Measurements from ENCODE around the gene CLEC10A.

CLEC10A gene

GRCh38 chr17:7046127-7046724 lies 33.8 kb downstream of the CLEC10A start:
- DNase-seq (ENCODE audit: low read depth, low spot score) = no peak
- TF ChIP-seq CTCF (IDR thresholded peaks at IDR 0.05; ENCODE audit: low read depth, low read length) = no peak
- H3K4me3 ChIP-seq (ENCODE audit: low read depth, low read length) = no peak overlapping the region
- in situ Hi-C loops (cut with HindIII; ENCODE audit: low sequenced_read_pairs) = no loop called here

GRCh38 chr17:7045492-7046126 lies 34.4 kb downstream of the CLEC10A start:
- no peak overlapping the region for H3K4me3 ChIP-seq (ENCODE audit: low read depth, low read length)
- in situ Hi-C loops (cut with HindIII; ENCODE audit: low sequenced_read_pairs) = no loop called here
- DNase-seq (ENCODE audit: low read depth, low spot score) = peak; percentile 86
- TF ChIP-seq CTCF (IDR thresholded peaks at IDR 0.05; ENCODE audit: low read depth, low read length) = peak; percentile 75

- TF ChIP-seq CTCF (IDR thresholded peaks at IDR 0.05; ENCODE audit: low read depth, low read length) = no peak
- in situ Hi-C loops (cut with HindIII; ENCODE audit: low sequenced_read_pairs) = no loop called here
- peak; percentile 17 for DNase-seq (ENCODE audit: low read depth, low spot score)
- peak within 1 kb of the TSS; percentile 23 for H3K4me3 ChIP-seq (ENCODE audit: low read depth, low read length)
Measured at GRCh38 chr17:7043497-7044198, 36.4 kb downstream of the CLEC10A start, which contains the start of gene SLC16A11. TSS of gene SLC16A11 (minus strand) at chr17:7044092. CDS start at chr17:7043513, 579 bp downstream.

- in situ Hi-C loops (cut with HindIII; ENCODE audit: low sequenced_read_pairs) = no loop called here
- no peak for TF ChIP-seq CTCF (IDR thresholded peaks at IDR 0.05; ENCODE audit: low read depth, low read length)
- DNase-seq (ENCODE audit: low read depth, low spot score) = no peak
- peak overlapping the region; percentile 23 for H3K4me3 ChIP-seq (ENCODE audit: low read depth, low read length)
Measured at GRCh38 chr17:7043182-7043496, 36.9 kb downstream of the CLEC10A start.

GRCh38 chr17:7042501-7043181 lies 37.4 kb downstream of the CLEC10A start:
- no peak overlapping the region for H3K4me3 ChIP-seq (ENCODE audit: low read depth, low read length)
- no peak for DNase-seq (ENCODE audit: low read depth, low spot score)
- TF ChIP-seq CTCF (IDR thresholded peaks at IDR 0.05; ENCODE audit: low read depth, low read length) = no peak
- in situ Hi-C loops (cut with HindIII; ENCODE audit: low sequenced_read_pairs) = no loop called here

- DNase-seq (ENCODE audit: low read depth, low spot score) = no peak
- TF ChIP-seq CTCF (IDR thresholded peaks at IDR 0.05; ENCODE audit: low read depth, low read length) = no peak
- in situ Hi-C loops (cut with HindIII; ENCODE audit: low sequenced_read_pairs) = no loop called here
- no peak overlapping the region for H3K4me3 ChIP-seq (ENCODE audit: low read depth, low read length)
Measured at GRCh38 chr17:7041607-7042500, 38.2 kb downstream of the CLEC10A start.

Data from astrocyte of the spinal cord (primary cell).